Hematopoietic multipotent progenitor cell treated with erythropoietin and hydrocortisone succinate and interleukin-3 and kit ligand, for 4 days (in vitro differentiated cells): ENCODE data around the gene MUC21.
"Not testable (repeated sequence)": the region's sequence is repeated elsewhere in the genome, so short reads cannot be mapped to it uniquely, and the experiment has no call there.

Experiments
- DNase-seq: peaks from one replicate; pipeline ENCODE4 v3.0.0-alpha.2; 2015

The MUC21 gene

GRCh38 chr6:30970946-30971345 is 12.6 kb upstream of the MUC21 start:
- no peak for DNase-seq

GRCh38 chr6:30972816-30973215 is 10.7 kb upstream of the MUC21 start:
- no peak for DNase-seq

- no peak for DNase-seq
These were observed 8.8 kb upstream of the MUC21 start for GRCh38 chr6:30974490-30975252.

- no peak for DNase-seq
These were observed 4.4 kb upstream of the MUC21 start for GRCh38 chr6:30979141-30979540.

- DNase-seq = no peak
These were observed 3.8 kb upstream of the MUC21 start for GRCh38 chr6:30979690-30980089.

- DNase-seq = peak; percentile 9
These were observed 1.4 kb upstream of the MUC21 start for GRCh38 chr6:30981942-30982772.

- no peak for DNase-seq
These were observed 2.0 kb downstream of the MUC21 start for GRCh38 chr6:30985490-30985889.

GRCh38 chr6:30987304-30987703 is 3.8 kb downstream of the MUC21 start:
- no peak for DNase-seq

GRCh38 chr6:30988209-30988825 is 4.8 kb downstream of the MUC21 start:
- peak; percentile 86 for DNase-seq

GRCh38 chr6:30990422-30991086 is 7.0 kb downstream of the MUC21 start:
- DNase-seq = no peak

- DNase-seq = no peak
These were observed 8.4 kb downstream of the MUC21 start for GRCh38 chr6:30991891-30992290.

GRCh38 chr6:30997301-30997700 is 13.8 kb downstream of the MUC21 start:
- peak; percentile 9 for DNase-seq

GRCh38 chr6:30998785-30999184 is 15.3 kb downstream of the MUC21 start:
- no peak for DNase-seq

GRCh38 chr6:31000067-31000860 is 16.7 kb downstream of the MUC21 start:
- not testable (repeated sequence) for DNase-seq

GRCh38 chr6:31001281-31001888 is 17.9 kb downstream of the MUC21 start:
- DNase-seq = peak; percentile 8

GRCh38 chr6:31002471-31002870 is 19.0 kb downstream of the MUC21 start:
- DNase-seq = no peak

GRCh38 chr6:31004794-31005193 is 21.3 kb downstream of the MUC21 start:
- DNase-seq = no peak

- DNase-seq = no peak
These were observed 21.9 kb downstream of the MUC21 start for GRCh38 chr6:31005249-31006020.

GRCh38 chr6:31007694-31008093 is 24.2 kb downstream of the MUC21 start:
- no peak for DNase-seq

- no peak for DNase-seq
These were observed 24.6 kb downstream of the MUC21 start for GRCh38 chr6:31008165-31008564.

GRCh38 chr6:31009731-31010130 is 26.2 kb downstream of the MUC21 start:
- DNase-seq = no peak
